HUES64 (cell line): ENCODE measurements around the gene NUMA1. TPM values are rescaled to one million over a fixed set of nuclear protein-coding genes. Genes with fewer than 3 reads are reported as not detected.

Source experiments
- H3K27ac ChIP-seq: 2 replicates; pipeline ENCODE4 v1.7.0; 2013; ENCODE audit warnings: low read depth, low read length, inconsistent platforms
- H3K27me3 ChIP-seq: 2 replicates; pipeline ENCODE4 v1.6.1; 2013; ENCODE audit warnings: mild to moderate bottlenecking, low read length; ENCODE audit not compliant: insufficient read depth
- H3K36me3 ChIP-seq: 2 replicates; pipeline ENCODE4 v1.6.1; 2013; ENCODE audit warnings: mild to moderate bottlenecking, low read length; ENCODE audit not compliant: insufficient read depth
- H3K4me1 ChIP-seq: 2 replicates; pipeline ENCODE4 v1.6.1; 2013; ENCODE audit warnings: mild to moderate bottlenecking, low read length, moderate library complexity; ENCODE audit not compliant: insufficient read depth
- H3K4me3 ChIP-seq: 2 replicates; pipeline ENCODE4 v1.5.1; 2013; ENCODE audit warnings: mild to moderate bottlenecking, low read length, moderate library complexity
- H3K9ac ChIP-seq: 2 replicates; pipeline ENCODE4 v1.6.1; 2013; ENCODE audit warnings: mild to moderate bottlenecking, low read depth, low read length
- H3K9me3 ChIP-seq: 2 replicates; pipeline ENCODE4 v1.6.1; 2013; ENCODE audit warnings: low read depth, low read length; ENCODE audit not compliant: insufficient read depth
- WGBS: fragments of 150-250, 120-280 bp; methylation state at CpG from one replicate; pipeline ENCODE4 v1.1.7; 2013; ENCODE audit warnings: missing lambda C conversion rate; 5-methylcytosine and 5-hydroxymethylcytosine counted together
- polyA plus RNA-seq, 2 experiments: library from polyadenylated mRNA; stranded (reverse); fragments of 50-300 nt; gene quantifications; one replicate each; pipeline ENCODE4 v1.2.3, GENCODE V29; 2013

Gene NUMA1, protein sequence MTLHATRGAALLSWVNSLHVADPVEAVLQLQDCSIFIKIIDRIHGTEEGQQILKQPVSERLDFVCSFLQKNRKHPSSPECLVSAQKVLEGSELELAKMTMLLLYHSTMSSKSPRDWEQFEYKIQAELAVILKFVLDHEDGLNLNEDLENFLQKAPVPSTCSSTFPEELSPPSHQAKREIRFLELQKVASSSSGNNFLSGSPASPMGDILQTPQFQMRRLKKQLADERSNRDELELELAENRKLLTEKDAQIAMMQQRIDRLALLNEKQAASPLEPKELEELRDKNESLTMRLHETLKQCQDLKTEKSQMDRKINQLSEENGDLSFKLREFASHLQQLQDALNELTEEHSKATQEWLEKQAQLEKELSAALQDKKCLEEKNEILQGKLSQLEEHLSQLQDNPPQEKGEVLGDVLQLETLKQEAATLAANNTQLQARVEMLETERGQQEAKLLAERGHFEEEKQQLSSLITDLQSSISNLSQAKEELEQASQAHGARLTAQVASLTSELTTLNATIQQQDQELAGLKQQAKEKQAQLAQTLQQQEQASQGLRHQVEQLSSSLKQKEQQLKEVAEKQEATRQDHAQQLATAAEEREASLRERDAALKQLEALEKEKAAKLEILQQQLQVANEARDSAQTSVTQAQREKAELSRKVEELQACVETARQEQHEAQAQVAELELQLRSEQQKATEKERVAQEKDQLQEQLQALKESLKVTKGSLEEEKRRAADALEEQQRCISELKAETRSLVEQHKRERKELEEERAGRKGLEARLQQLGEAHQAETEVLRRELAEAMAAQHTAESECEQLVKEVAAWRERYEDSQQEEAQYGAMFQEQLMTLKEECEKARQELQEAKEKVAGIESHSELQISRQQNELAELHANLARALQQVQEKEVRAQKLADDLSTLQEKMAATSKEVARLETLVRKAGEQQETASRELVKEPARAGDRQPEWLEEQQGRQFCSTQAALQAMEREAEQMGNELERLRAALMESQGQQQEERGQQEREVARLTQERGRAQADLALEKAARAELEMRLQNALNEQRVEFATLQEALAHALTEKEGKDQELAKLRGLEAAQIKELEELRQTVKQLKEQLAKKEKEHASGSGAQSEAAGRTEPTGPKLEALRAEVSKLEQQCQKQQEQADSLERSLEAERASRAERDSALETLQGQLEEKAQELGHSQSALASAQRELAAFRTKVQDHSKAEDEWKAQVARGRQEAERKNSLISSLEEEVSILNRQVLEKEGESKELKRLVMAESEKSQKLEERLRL (N-terminal part only)
- 71.4 TPM for polyA plus RNA-seq (2013, experiment 1 of 2)
- polyA plus RNA-seq (2013, experiment 2 of 2): 75.6 TPM

DNA sequence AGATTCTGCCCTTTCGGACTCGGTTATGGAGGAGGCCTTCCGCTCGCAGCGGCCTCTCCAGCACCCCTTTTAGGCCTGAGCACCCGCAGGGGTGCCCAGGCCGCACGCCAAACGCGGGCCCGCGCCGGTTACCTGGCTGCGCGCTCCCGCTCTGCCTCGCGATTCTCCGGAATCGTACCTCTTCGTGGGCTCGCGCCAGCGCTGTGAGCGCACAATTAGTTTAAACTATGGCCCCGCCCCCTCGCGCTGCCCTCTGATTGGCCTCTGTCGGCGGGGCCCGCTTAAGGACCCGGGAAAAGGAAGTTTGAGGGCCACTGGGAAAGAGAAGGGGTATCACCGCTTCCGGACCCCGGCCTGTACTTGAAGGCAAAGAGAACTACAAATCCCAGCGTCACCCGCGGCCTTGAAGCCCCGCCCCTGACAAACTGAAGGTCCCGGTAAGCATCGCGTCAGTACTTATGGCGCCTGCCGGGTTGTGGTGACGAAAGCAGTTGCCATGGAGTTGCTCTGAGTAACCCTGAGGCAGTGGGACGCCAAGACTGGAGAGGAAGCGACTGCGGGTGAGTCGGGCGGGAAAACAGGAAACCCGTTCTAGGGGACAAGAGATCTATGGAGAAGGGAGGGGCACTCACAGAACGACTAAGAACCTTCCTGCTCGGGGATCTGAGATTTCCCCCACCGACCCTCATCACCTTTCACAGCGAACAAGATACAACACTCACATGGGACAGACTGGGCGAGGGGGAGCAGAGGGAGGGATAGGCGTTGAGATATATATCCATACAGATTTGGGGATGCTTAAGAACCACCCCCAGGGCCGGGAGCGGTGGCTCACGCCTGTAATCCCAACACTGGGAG, at the start of gene NUMA1, which contains the start of gene LRRC51:
NUMA1 (minus strand) TSS at position 217 of the 858 bp plus-strand sequence. CDS start 44,599 bp downstream, outside the sequence.
LRRC51 (plus strand) TSS at position 525 of the 858 bp plus-strand sequence. CDS start 8,234 bp downstream, outside the sequence.
- Histone ChIP-seq H3K27ac (peak within 1 kb of the TSS; percentile 92), H3K4me1 (peaks cover 6% of the 10 kb centered on the region; the same call in 1 of the 2 replicates), H3K27me3 (no peaks in the 10 kb centered on the region), H3K9ac (peak within 1 kb of the TSS; percentile 83), H3K9me3 (no peaks in the 10 kb centered on the region), H3K4me3 (peak within 1 kb of the TSS; percentile 89), H3K36me3 (peaks cover 5% of the 10 kb centered on the region; the same call in 1 of the 2 replicates)
- whole genome bisulfite sequencing: 1% methylated on average over 55 of the region's 60 CpGs

GRCh38 chr11:72129381-72129780, 49.0 kb upstream of the NUMA1 start:
- H3K27ac ChIP-seq: no peak overlapping the region
- H3K36me3 ChIP-seq: no peaks in the 10 kb centered on the region
- H3K9me3 ChIP-seq: peaks cover 41% of the 10 kb centered on the region
- H3K4me3 ChIP-seq: no peak overlapping the region
- peaks cover 22% of the 10 kb centered on the region for H3K27me3 ChIP-seq
- WGBS: 87% methylated on average over 3 of the region's 3 CpGs
- no peaks in the 10 kb centered on the region for H3K4me1 ChIP-seq
- no peak overlapping the region for H3K9ac ChIP-seq

DNA sequence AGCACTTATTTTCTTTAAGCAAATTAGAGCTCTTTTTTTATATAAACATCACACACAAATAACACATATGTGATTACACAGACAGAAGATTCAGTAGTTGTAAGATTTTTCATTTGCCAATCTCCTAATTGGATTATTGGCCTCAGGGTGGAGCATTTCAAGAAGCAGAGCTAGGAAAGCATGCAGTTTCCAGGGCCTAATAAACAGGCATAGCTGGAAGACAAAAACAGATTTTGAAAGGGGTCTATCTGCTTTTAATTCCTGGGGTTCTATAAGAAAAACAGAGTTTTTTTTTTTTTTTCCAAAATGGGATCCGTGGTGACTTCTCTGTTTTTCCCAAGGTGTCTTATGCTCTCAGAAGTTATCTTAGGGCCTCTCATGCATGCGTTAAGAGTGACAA, 47.6 kb upstream of the NUMA1 start:
- no peak overlapping the region for H3K27ac ChIP-seq
- no peak overlapping the region for H3K9ac ChIP-seq
- no peaks in the 10 kb centered on the region for H3K36me3 ChIP-seq
- H3K4me1 ChIP-seq: no peaks in the 10 kb centered on the region
- WGBS: 54% methylated on average over 2 of the region's 2 CpGs
- peaks cover 43% of the 10 kb centered on the region for H3K9me3 ChIP-seq
- H3K4me3 ChIP-seq: no peak overlapping the region
- H3K27me3 ChIP-seq: peaks cover 15% of the 10 kb centered on the region

DNA sequence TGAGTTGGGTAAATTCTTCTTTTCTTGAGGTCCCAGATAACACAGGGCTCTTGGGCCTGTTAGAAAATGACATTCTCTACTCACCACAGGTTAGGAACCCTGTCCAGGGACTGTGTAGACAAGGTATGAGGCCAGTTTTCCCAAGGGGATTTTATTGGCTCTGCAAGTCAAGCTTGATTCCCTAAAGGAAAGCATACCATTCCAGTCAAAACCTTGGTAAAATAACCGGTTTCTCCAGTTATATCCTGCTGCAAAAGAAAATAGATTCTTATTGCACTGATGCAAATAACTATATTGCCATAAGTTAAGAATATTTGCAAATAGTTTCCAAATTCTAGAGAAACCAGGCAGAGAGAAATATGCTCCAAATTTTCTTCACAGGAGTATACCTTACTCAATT, 45.6 kb upstream of the NUMA1 start:
- no peaks in the 10 kb centered on the region; the same call in 1 of the 2 replicates for H3K27me3 ChIP-seq
- no peak overlapping the region for H3K4me3 ChIP-seq
- H3K27ac ChIP-seq: no peak overlapping the region
- no peaks in the 10 kb centered on the region for H3K4me1 ChIP-seq
- H3K36me3 ChIP-seq: no peaks in the 10 kb centered on the region
- 53% methylated on average over 1 of the region's 1 CpG for WGBS
- H3K9ac ChIP-seq: no peak overlapping the region
- H3K9me3 ChIP-seq: peaks cover 43% of the 10 kb centered on the region

- Histone ChIP-seq H3K4me1 (no peaks in the 10 kb centered on the region), H3K27ac (no peak overlapping the region), H3K36me3 (no peaks in the 10 kb centered on the region), H3K4me3 (no peak overlapping the region), H3K9ac (no peak overlapping the region), H3K9me3 (peaks cover 36% of the 10 kb centered on the region), H3K27me3 (no peaks in the 10 kb centered on the region; the same call in 1 of the 2 replicates)
- 96% methylated on average over 6 of the region's 6 CpGs for WGBS
Measured at GRCh38 chr11:72124046-72124445, 43.7 kb upstream of the NUMA1 start.

DNA sequence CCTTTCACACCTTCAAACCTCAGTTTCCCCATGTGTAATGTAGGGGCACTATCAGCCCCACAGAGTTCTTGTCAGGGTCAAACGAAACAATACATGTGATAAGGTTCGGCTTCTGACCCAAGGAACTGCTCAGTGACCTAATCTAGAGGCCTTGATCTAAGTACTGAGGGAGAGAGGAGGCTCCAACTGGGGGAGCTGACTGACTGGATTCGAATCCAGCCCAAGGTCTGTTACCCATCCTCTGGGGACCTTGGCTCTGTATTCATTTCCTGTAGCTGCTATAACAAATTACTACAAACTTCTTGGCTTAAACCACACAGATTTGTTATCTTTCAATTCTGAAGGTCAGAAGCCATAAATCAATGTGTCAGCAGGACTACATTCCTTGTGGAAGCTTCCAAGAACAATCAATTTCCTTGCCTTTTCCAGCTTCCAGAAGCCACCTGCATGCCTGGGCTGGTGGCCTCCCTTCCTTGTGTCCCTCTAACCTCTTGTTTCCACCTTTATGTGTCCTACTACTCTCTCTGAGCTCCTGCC, 42.8 kb upstream of the NUMA1 start:
- Histone ChIP-seq H3K27me3 (no peaks in the 10 kb centered on the region; the same call in 1 of the 2 replicates), H3K9ac (no peak overlapping the region), H3K9me3 (peaks cover 28% of the 10 kb centered on the region), H3K4me1 (no peaks in the 10 kb centered on the region), H3K36me3 (no peaks in the 10 kb centered on the region), H3K27ac (no peak overlapping the region), H3K4me3 (no peak overlapping the region)
- WGBS: 89% methylated on average over 3 of the region's 3 CpGs

DNA sequence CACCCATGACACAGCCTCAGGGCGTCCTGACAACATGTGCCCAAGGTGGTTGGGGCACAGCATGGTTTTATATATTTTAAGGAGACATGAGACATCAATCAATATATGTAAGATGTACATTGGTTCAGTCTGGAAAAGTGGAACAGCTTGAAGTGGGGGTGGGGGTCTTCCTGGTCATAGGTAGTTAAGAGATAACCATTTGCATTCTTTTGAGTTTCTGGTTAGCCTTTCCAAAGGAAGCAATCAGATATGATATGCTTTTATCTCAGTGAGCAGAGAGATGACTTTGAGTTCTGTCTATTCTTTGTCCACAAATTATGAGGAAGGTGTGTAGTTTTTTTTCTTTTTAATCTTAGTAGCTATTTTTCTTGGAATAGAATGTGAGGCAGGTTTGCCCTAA, 42.3 kb upstream of the NUMA1 start:
- no peak overlapping the region for H3K4me3 ChIP-seq
- no peaks in the 10 kb centered on the region for H3K36me3 ChIP-seq
- no peak overlapping the region for H3K9ac ChIP-seq
- peaks cover 23% of the 10 kb centered on the region for H3K9me3 ChIP-seq
- no peaks in the 10 kb centered on the region; the same call in 1 of the 2 replicates for H3K27me3 ChIP-seq
- 81% methylated on average over 1 of the region's 1 CpG for WGBS
- H3K27ac ChIP-seq: no peak overlapping the region
- no peaks in the 10 kb centered on the region for H3K4me1 ChIP-seq

GRCh38 chr11:72120930-72121329, 40.6 kb upstream of the NUMA1 start:
- Histone ChIP-seq H3K4me1 (no peaks in the 10 kb centered on the region), H3K9ac (no peak overlapping the region), H3K36me3 (no peaks in the 10 kb centered on the region), H3K4me3 (no peak overlapping the region), H3K27me3 (peaks cover 6% of the 10 kb centered on the region; the same call in 1 of the 2 replicates), H3K9me3 (peaks cover 15% of the 10 kb centered on the region), H3K27ac (no peak overlapping the region)
- 88% methylated on average over 2 of the region's 2 CpGs for WGBS

GRCh38 chr11:72119198-72119597, 38.9 kb upstream of the NUMA1 start:
- Histone ChIP-seq H3K4me1 (no peaks in the 10 kb centered on the region), H3K36me3 (no peaks in the 10 kb centered on the region), H3K27me3 (peaks cover 22% of the 10 kb centered on the region; the same call in 1 of the 2 replicates), H3K9me3 (0 out of 2 replicates have a peak, but pooled peaks cover under 1% of the 10 kb centered on the region), H3K4me3 (no peak overlapping the region), H3K9ac (no peak overlapping the region), H3K27ac (no peak overlapping the region)
- 90% methylated on average over 4 of the region's 6 CpGs for WGBS
